Naive thymus-derived CD4-positive, alpha-beta T cell (primary cell): ENCODE measurements around the gene RAB27B. TPM values are rescaled to one million over a fixed set of nuclear protein-coding genes. Genes with fewer than 3 reads are reported as not detected.
"Not testable (repeated sequence)": the region's sequence is repeated elsewhere in the genome, so short reads cannot be mapped to it uniquely, and the experiment has no call there.

Source experiments
- ATAC-seq: fragments of 150-1000 bp; cut with Tn5 transposase; 2 replicates; pipeline ENCODE4 v1.10.0; 2021; ENCODE audit warnings: mild to moderate bottlenecking, moderate library complexity
- CTCF ChIA-PET: fragments of 350-600 bp; sonication (Branson Sonifier 250); formaldehyde crosslinking; loops from one replicate; lab custom pipeline; 2021; ENCODE audit warnings: antibody characterized with exemption; lab: Charles Lee
- POLR2A ChIA-PET: fragments of 350-600 bp; sonication (Branson Sonifier 250); formaldehyde crosslinking; loops from one replicate; lab custom pipeline; 2021; ENCODE audit warnings: antibody characterized with exemption, inconsistent platforms; lab: Charles Lee
- DNase-seq, 9 donors: peaks; one replicate each; pipeline versions ENCODE4 v3.0.0 to v3.0.0-alpha.2; 2020 to 2022; ENCODE audit warnings: mixed read lengths in 1 of 9
- H3K27ac ChIP-seq: one replicate; pipeline ENCODE4 v1.7.0; 2013; ENCODE audit warnings: mild to moderate bottlenecking, low read depth, low read length, moderate library complexity
- H3K27me3 ChIP-seq, 2 donors: one replicate each; pipeline ENCODE4 v1.7.0; 2013; ENCODE audit warnings: low read length in 2 of 2, mild to moderate bottlenecking in 2 of 2, moderate library complexity in 2 of 2; ENCODE audit not compliant: control insufficient read depth in 2 of 2, insufficient read depth in 2 of 2
- H3K36me3 ChIP-seq, 3 experiments: 1 replicate in 2 of 3; 2 replicates in 1 of 3; pipeline ENCODE4 v1.7.0; 2013; ENCODE audit warnings: low read length in 3 of 3, mild to moderate bottlenecking in 3 of 3, moderate library complexity in 1 of 3; ENCODE audit not compliant: insufficient read depth in 3 of 3, control insufficient read depth in 2 of 3
- H3K4me1 ChIP-seq, 2 donors: one replicate each; pipeline ENCODE4 v1.7.0; 2013; ENCODE audit warnings: low read length in 2 of 2, mild to moderate bottlenecking in 2 of 2, moderate library complexity in 1 of 2; ENCODE audit not compliant: control insufficient read depth in 2 of 2, insufficient read depth in 2 of 2
- H3K4me3 ChIP-seq: 2 replicates; pipeline ENCODE4 v1.7.0; 2013; ENCODE audit warnings: mild to moderate bottlenecking, low read length
- H3K9me3 ChIP-seq, 3 experiments: 1 replicate in 2 of 3; 2 replicates in 1 of 3; pipeline ENCODE4 v1.7.0; 2013; ENCODE audit warnings: low read length in 3 of 3; ENCODE audit not compliant: control insufficient read depth in 2 of 3
- H3K27ac Mint-ChIP-seq, 9 donors: one replicate each; pipeline ENCODE4 v1.8.0; 2020 to 2022; ENCODE audit warnings: mixed read lengths in 9 of 9, mild to moderate bottlenecking in 8 of 9, moderate library complexity in 5 of 9, inconsistent platforms in 2 of 9
- H3K27me3 Mint-ChIP-seq, 5 donors: one replicate each; pipeline ENCODE4 v1.8.0; 2021 to 2022; ENCODE audit warnings: mixed read lengths in 5 of 5, mild to moderate bottlenecking in 1 of 5
- H3K36me3 Mint-ChIP-seq, 5 donors: one replicate each; pipeline ENCODE4 v1.8.0; 2020 to 2022; ENCODE audit warnings: mixed read lengths in 5 of 5, mild to moderate bottlenecking in 3 of 5, inconsistent platforms in 1 of 5
- H3K4me1 Mint-ChIP-seq, 7 donors: one replicate each; pipeline ENCODE4 v1.8.0; 2020 to 2022; ENCODE audit warnings: mixed read lengths in 7 of 7, mild to moderate bottlenecking in 3 of 7, inconsistent platforms in 1 of 7
- H3K4me3 Mint-ChIP-seq, 10 donors: one replicate each; pipeline ENCODE4 v1.8.0; 2020 to 2022; ENCODE audit warnings: mild to moderate bottlenecking in 10 of 10, mixed read lengths in 10 of 10, moderate library complexity in 6 of 10, inconsistent platforms in 2 of 10
- H3K9me3 Mint-ChIP-seq, 11 donors: one replicate each; pipeline ENCODE4 v1.8.0; 2020 to 2022; ENCODE audit warnings: mixed read lengths in 11 of 11, mild to moderate bottlenecking in 4 of 11, inconsistent platforms in 1 of 11, moderate library complexity in 1 of 11
- intact Hi-C, 2 donors: fragments of 100-400 bp; cut with micrococcal nuclease; formaldehyde crosslinking; loops; one replicate each; pipeline ENCODE4 v1.15.1; 2023
- polyA plus RNA-seq, 2 donors: library from polyadenylated mRNA; unstranded; fragments of 300-500 nt; fragmentation: Illumina TruSeq; gene quantifications; one replicate each; pipeline ENCODE4 v1.2.3, GENCODE V29; 2021
- total RNA-seq, 6 experiments: library from RNA in 5 of 6; stranded (reverse) in 5 of 6; gene quantifications; 1 replicate in 5 of 6; 2 replicates in 1 of 6; pipeline ENCODE4 v1.2.3 and lab custom pipeline; 2021 to 2026

Gene RAB27B
- total and polyA plus RNA-seq, 7 experiments from 2014 or later = 0.77 to 6.4 (median 1.5) TPM

GRCh38 chr18:54802178-54802577 is 26.1 kb upstream of the RAB27B start:
- Histone ChIP-seq H3K4me1 (peaks cover 0 to 4% of the 10 kb centered on the region in 2 donors), H3K36me3 (no peaks in the 10 kb centered on the region), H3K27me3 (no peaks in the 10 kb centered on the region), H3K27ac (no peak overlapping the region), H3K4me3 (no peak overlapping the region), H3K9me3 (no peaks in the 10 kb centered on the region)
- DNase-seq (no peak), ATAC-seq (no peak)
- intact Hi-C loops = no loop called here
- H3K9me3 Mint-ChIP-seq = peaks cover 0 to 3% (median 0%) of the 10 kb centered on the region in 11 donors
- peaks cover 6 to 14% (median 10%) of the 10 kb centered on the region in 7 donors for H3K4me1 Mint-ChIP-seq
- peaks cover 0 to 13% (median 0%) of the 10 kb centered on the region in 5 donors for H3K27me3 Mint-ChIP-seq
- peaks cover 0 to 1% (median 0%) of the 10 kb centered on the region in 5 donors for H3K36me3 Mint-ChIP-seq
- H3K27ac Mint-ChIP-seq = no peak overlapping the region
- ChIA-PET POLR2A (interaction anchor here (0.9 kb wide), 1 partner anchor 30 kb away, joined by 3 read pairs; no protein-coding TSS in a partner anchor), CTCF (no interaction called here)
- H3K4me3 Mint-ChIP-seq = no peak overlapping the region

GRCh38 chr18:54802686-54803395 is 25.4 kb upstream of the RAB27B start:
- Histone ChIP-seq H3K27ac (no peak overlapping the region), H3K9me3 (no peaks in the 10 kb centered on the region), H3K4me3 (no peak overlapping the region), H3K27me3 (no peaks in the 10 kb centered on the region), H3K36me3 (no peaks in the 10 kb centered on the region), H3K4me1 (peaks cover 0 to 4% of the 10 kb centered on the region in 2 donors)
- Mint-ChIP-seq H3K4me1 (peaks cover 6 to 14% (median 10%) of the 10 kb centered on the region in 7 donors), H3K9me3 (peaks cover 0 to 3% (median 0%) of the 10 kb centered on the region in 11 donors), H3K27me3 (peaks cover 0 to 13% (median 0%) of the 10 kb centered on the region in 5 donors), H3K4me3 (no peak overlapping the region), H3K27ac (peak overlapping the region in 1 of 9 donors; percentile 5), H3K36me3 (peaks cover 0 to 4% (median 0%) of the 10 kb centered on the region in 5 donors)
- POLR2A ChIA-PET = interaction anchor here (0.9 kb wide), 1 partner anchor 29 kb away, joined by 3 read pairs; no protein-coding TSS in a partner anchor
- CTCF ChIA-PET = no interaction called here
- no peak for DNase-seq
- no peak for ATAC-seq
- intact Hi-C loops = no loop called here

DNA sequence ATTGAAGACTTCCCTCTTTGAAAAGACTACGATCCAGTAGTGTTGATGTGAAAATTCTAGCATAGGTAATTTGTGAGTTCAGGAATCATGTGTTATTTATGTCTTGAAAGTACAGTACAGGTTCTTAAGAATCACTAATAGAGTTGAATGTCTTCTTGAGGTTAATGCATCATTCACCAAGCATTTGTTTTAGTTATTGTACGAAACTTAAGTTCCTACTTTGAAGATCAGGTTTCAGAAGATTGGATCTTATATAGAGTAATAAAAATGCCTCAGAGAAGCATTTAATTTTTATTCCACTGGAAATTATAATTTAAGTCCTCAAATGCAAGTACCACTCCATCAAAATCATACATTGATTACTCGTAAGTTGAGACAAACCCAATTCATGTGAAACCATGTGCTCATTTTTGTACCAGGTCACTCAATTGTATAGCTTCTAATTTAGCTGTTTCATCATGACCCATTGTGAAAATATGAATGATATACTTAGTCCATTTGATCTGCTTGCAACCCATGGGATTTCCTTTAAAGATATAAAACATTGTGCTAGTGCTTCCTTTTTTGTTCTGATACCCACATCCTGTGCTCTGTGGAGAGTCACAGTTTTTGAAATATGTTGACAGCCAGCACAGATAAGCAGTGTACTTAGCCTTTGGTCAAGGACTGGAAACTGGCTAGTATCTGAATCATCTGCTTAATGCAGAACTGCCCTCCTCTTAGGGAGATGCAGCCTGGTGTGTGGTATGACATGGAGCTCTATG is 22.5 kb upstream of the RAB27B start:
- Histone ChIP-seq H3K27ac (no peak overlapping the region), H3K4me3 (no peak overlapping the region), H3K4me1 (peaks cover 0 to 4% of the 10 kb centered on the region in 2 donors), H3K27me3 (no peaks in the 10 kb centered on the region), H3K36me3 (no peaks in the 10 kb centered on the region), H3K9me3 (no peaks in the 10 kb centered on the region)
- ATAC-seq = peak; percentile 93
- H3K4me3 Mint-ChIP-seq = peak overlapping the region in 4 of 10 donors; percentile 23 to 33 (median 30)
- H3K4me1 Mint-ChIP-seq = peaks cover 6 to 14% (median 10%) of the 10 kb centered on the region in 7 donors
- POLR2A ChIA-PET = no interaction called here
- CTCF ChIA-PET = interaction anchor here (0.7 kb wide), 1 partner anchor 10 kb away, joined by 4 read pairs; no protein-coding TSS in a partner anchor
- peaks cover 0 to 4% (median 0%) of the 10 kb centered on the region in 5 donors for H3K36me3 Mint-ChIP-seq
- peaks cover 0 to 4% (median 0%) of the 10 kb centered on the region in 11 donors for H3K9me3 Mint-ChIP-seq
- peak in 1 of 9 donors; percentile 4 for DNase-seq
- peaks cover 0 to 13% (median 0%) of the 10 kb centered on the region in 5 donors for H3K27me3 Mint-ChIP-seq
- H3K27ac Mint-ChIP-seq = peak overlapping the region in 2 of 9 donors; percentile 13 to 29
- intact Hi-C loops = loop anchor here in 1 of 2 donors (2.0 kb wide), 3 partner anchors 23 to 93 kb away; partner anchors contain the start of gene RAB27B

DNA sequence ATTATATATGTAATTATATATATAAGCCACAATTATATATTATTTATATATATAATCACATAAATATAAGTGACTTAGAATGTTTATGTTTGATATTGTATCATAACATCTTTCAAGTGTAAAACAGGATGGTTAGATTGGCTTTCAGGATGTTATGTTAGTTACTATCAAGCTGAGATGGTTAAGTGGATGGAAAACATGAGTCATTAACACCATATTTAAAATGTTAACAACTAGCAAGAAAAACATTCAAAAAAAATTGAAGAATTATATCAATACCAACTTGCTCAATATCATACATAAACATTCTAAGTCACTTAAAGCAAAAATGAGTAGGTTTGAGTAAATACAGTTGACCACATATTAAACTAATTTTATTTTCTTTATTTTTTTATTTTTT is 21.8 kb upstream of the RAB27B start:
- Mint-ChIP-seq H3K4me1 (peaks cover 6 to 19% (median 10%) of the 10 kb centered on the region in 7 donors), H3K4me3 (no peak overlapping the region), H3K27ac (no peak overlapping the region), H3K9me3 (peaks cover 0 to 4% (median 0%) of the 10 kb centered on the region in 11 donors), H3K36me3 (peaks cover 0 to 4% (median 0%) of the 10 kb centered on the region in 5 donors), H3K27me3 (peaks cover 0 to 20% (median 0%) of the 10 kb centered on the region in 5 donors)
- ChIA-PET POLR2A (no interaction called here), CTCF (interaction anchor here (0.7 kb wide), 1 partner anchor 11 kb away, joined by 4 read pairs; no protein-coding TSS in a partner anchor)
- Histone ChIP-seq H3K27me3 (no peaks in the 10 kb centered on the region), H3K9me3 (no peaks in the 10 kb centered on the region), H3K4me1 (peaks cover 0 to 4% of the 10 kb centered on the region in 2 donors), H3K4me3 (no peak overlapping the region), H3K27ac (no peak overlapping the region), H3K36me3 (no peaks in the 10 kb centered on the region)
- ATAC-seq (no peak), DNase-seq (no peak)
- intact Hi-C loops = loop anchor here in 1 of 2 donors (2.0 kb wide), 3 partner anchors 22 to 94 kb away; partner anchors contain the start of gene RAB27B

DNA sequence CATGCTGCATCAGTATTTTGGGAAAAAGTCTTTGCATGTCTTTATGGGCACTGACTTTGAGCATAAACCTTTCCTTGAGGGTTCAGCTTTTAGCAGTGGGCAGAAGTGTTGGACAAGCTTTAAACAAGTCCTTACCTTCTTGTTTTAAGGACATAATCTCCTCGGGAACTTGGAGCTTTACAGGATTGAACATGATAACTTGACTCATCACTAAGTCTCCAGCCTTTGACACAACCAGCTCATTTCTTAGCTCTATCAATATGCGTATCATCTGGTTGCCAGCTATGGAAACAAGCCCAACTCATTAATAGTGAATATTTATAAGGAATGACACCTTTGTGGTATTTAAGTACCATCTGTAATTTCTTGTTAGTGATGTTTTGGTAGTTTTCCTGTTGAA is 21.0 kb upstream of the RAB27B start:
- H3K27me3 Mint-ChIP-seq = peaks cover 0 to 25% (median 0%) of the 10 kb centered on the region in 5 donors
- ATAC-seq (no peak), DNase-seq (no peak)
- H3K27ac ChIP-seq = no peak overlapping the region
- H3K4me3 Mint-ChIP-seq = no peak overlapping the region
- ChIA-PET POLR2A (no interaction called here), CTCF (no interaction called here)
- intact Hi-C loops = loop anchor here in 1 of 2 donors (2.0 kb wide), 3 partner anchors 21 to 95 kb away; partner anchors contain the start of gene RAB27B
- no peaks in the 10 kb centered on the region for H3K36me3 ChIP-seq
- H3K27me3 ChIP-seq = no peaks in the 10 kb centered on the region
- H3K9me3 Mint-ChIP-seq = peaks cover 0 to 4% (median 0%) of the 10 kb centered on the region in 11 donors
- no peaks in the 10 kb centered on the region for H3K9me3 ChIP-seq
- peaks cover 0 to 4% (median 0%) of the 10 kb centered on the region in 5 donors for H3K36me3 Mint-ChIP-seq
- peaks cover 6 to 25% (median 10%) of the 10 kb centered on the region in 7 donors for H3K4me1 Mint-ChIP-seq
- no peak overlapping the region for H3K27ac Mint-ChIP-seq
- peaks cover 0 to 4% of the 10 kb centered on the region in 2 donors for H3K4me1 ChIP-seq
- no peak overlapping the region for H3K4me3 ChIP-seq

DNA sequence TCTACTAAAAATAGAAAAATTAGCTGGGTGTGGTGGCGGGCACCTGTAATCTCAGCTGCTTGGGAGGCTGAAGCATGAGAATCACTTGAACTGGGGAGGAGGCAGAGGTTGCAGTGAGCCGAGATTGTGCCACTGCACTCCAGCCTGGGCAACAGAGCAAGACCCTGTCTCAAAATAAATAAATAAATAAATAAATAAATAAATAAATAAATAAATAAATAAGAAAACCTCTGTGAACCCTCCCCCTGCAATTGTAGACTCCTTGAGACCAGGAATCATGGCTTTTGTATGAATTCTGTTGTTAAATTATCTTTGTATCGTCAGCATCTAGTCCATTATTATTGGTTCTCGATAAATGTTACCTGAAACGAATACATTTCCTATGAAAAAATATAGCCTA is 17.6 kb upstream of the RAB27B start:
- H3K9me3 Mint-ChIP-seq, H3K4me1 ChIP-seq, H3K27me3 ChIP-seq, H3K9me3 ChIP-seq, DNase-seq, H3K36me3 Mint-ChIP-seq, H3K4me3 Mint-ChIP-seq, POLR2A ChIA-PET, H3K4me3 ChIP-seq, ATAC-seq, H3K27ac Mint-ChIP-seq, H3K36me3 ChIP-seq, H3K27ac ChIP-seq, CTCF ChIA-PET: not testable (repeated sequence)
- intact Hi-C loops = loop anchor here (5.0 kb wide), 2 partner anchors 37 to 137 kb away; no protein-coding TSS in a partner anchor
- H3K4me1 Mint-ChIP-seq = peaks cover 5 to 27% (median 15%) of the 10 kb centered on the region in 7 donors
- peaks cover 0 to 34% (median 8%) of the 10 kb centered on the region in 5 donors for H3K27me3 Mint-ChIP-seq
